ENCODE measurements around the gene LARP4B. TPM values are rescaled to one million over a fixed set of nuclear protein-coding genes. Genes with fewer than 3 reads are reported as not detected.

The LARP4B gene
- total and polyA plus RNA-seq, 2 experiments from 2014 or later = 18.3 to 52.3 TPM

DNA sequence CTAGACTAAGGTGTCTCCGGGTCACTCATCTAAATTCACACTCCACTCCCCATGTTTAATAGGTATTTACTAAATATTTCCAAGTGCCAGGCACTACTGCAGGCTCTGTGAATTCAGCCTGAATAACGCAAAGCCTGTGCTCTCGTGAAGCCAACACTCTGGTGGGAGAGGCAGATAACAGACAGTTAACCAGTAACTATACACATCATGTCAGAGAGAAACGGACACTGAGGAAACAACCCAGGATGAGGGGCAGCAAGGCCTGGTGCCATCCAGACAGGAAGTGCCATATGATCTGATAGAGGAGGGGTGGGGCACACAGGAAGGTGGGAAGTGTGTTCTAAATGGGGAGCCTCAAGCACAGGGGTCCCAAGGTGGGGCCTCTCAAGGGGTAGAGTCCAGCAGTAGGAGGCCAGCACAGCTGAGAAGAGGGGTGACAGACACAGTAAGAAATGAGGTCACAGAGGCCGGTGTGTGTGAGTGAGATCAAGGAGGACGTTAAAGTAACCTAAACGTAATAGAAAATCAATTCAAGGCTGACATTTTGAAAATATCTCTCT lies 85.3 kb downstream of the LARP4B start:
- H2AFZ ChIP-seq = no peak overlapping the region
- peaks cover 29% of the 10 kb centered on the region for H4K20me1 ChIP-seq (replicated peaks; ENCODE audit: insufficient read depth)
- Mint-ChIP-seq H3K9me3 (peaks cover 13% of the 10 kb centered on the region), H3K27ac (no peak overlapping the region; the same call in 1 of the 2 replicates), H3K4me3 (no peak overlapping the region), H3K36me3 (ENCODE audit: low read depth) (peaks cover 39% of the 10 kb centered on the region), H3K4me1 (peaks cover 10% of the 10 kb centered on the region; the same call in 2 of the 3 replicates), H3K27me3 (ENCODE audit: insufficient read depth, low read depth, poor library complexity) (peaks cover 11% of the 10 kb centered on the region)
- no peaks in the 10 kb centered on the region for H3K27me3 ChIP-seq (ENCODE audit: insufficient read depth)
- no peak overlapping the region for H3K4me2 ChIP-seq
- peaks cover 16% of the 10 kb centered on the region for H3K36me3 ChIP-seq (ENCODE audit: insufficient read depth)
- H3K4me1 ChIP-seq (ENCODE audit: insufficient read depth) = no peaks in the 10 kb centered on the region
- TF ChIP-seq REST (IDR thresholded peaks at IDR 0.05; ENCODE audit: unreplicated experiment) (no peak), STAT1 (IDR thresholded peaks at IDR 0.05; ENCODE audit: unreplicated experiment) (no peak), ZNF331 (CRISPR knock-in tag; IDR thresholded peaks at IDR 0.05; ENCODE audit: low read depth) (no peak), CTCF (conservative IDR thresholded peaks at IDR 0.05; ENCODE audit: low read depth in 2 of 2) (no peak), NANOG (IDR thresholded peaks at IDR 0.05; ENCODE audit: borderline replicate concordance) (no peak)
- H3K4me3 ChIP-seq = no peak overlapping the region
- H3K9me2 ChIP-seq (ENCODE audit: insufficient read depth) = no peaks in the 10 kb centered on the region
- no peaks in the 10 kb centered on the region for H3F3A ChIP-seq (replicated peaks; ENCODE audit: low read depth)
- no peak overlapping the region for H3K27ac ChIP-seq (ENCODE audit: low read depth)
- ATAC-seq = no peak
- peaks cover 81% of the 10 kb centered on the region for H3K79me2 ChIP-seq (replicated peaks; ENCODE audit: insufficient read depth)
- DNase-seq (ENCODE audit: low spot score) = no peak

DNA sequence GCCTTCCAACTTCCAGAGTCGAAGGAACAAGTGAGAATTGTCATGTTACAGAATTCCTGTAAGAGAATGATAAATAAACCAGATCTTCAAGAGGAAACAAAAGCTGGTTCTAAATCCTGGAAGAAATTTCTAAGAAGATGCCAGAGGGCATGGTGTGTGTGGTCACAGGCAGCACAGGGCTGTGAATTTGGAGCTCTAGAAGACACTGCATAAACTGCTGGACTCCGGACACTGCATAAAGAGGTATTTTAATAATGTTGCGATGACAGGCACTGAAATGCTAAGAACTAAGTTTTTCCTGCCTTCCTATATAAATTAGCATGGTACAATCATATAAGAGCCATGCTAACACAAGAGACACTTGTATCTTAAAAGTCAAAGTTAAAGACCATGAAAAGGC lies 86.0 kb downstream of the LARP4B start:
- Mint-ChIP-seq H3K4me1 (peaks cover 10% of the 10 kb centered on the region; the same call in 2 of the 3 replicates), H3K36me3 (ENCODE audit: low read depth) (peaks cover 38% of the 10 kb centered on the region), H3K27me3 (ENCODE audit: insufficient read depth, low read depth, poor library complexity) (peaks cover 11% of the 10 kb centered on the region), H3K4me3 (no peak overlapping the region), H3K27ac (no peak overlapping the region; the same call in 1 of the 2 replicates), H3K9me3 (peaks cover 10% of the 10 kb centered on the region; the same call in 1 of the 3 replicates)
- H2AFZ ChIP-seq = no peak overlapping the region
- no peaks in the 10 kb centered on the region for H3K4me1 ChIP-seq (ENCODE audit: insufficient read depth)
- H3K4me2 ChIP-seq = no peak overlapping the region
- H4K20me1 ChIP-seq (replicated peaks; ENCODE audit: insufficient read depth) = peaks cover 31% of the 10 kb centered on the region
- ATAC-seq = no peak
- H3K4me3 ChIP-seq = no peak overlapping the region
- 0 out of 2 replicates have a peak overlapping the region, but pooled peaks have one; percentile 42 for H3K27ac ChIP-seq (ENCODE audit: low read depth)
- H3K27me3 ChIP-seq (ENCODE audit: insufficient read depth) = no peaks in the 10 kb centered on the region
- no peak for DNase-seq (ENCODE audit: low spot score)
- H3K36me3 ChIP-seq (ENCODE audit: insufficient read depth) = peaks cover 21% of the 10 kb centered on the region
- peaks cover 81% of the 10 kb centered on the region for H3K79me2 ChIP-seq (replicated peaks; ENCODE audit: insufficient read depth)
- no peaks in the 10 kb centered on the region for H3F3A ChIP-seq (replicated peaks; ENCODE audit: low read depth)
- no peaks in the 10 kb centered on the region for H3K9me2 ChIP-seq (ENCODE audit: insufficient read depth)
- TF ChIP-seq ZNF114 (CRISPR knock-in tag; IDR thresholded peaks at IDR 0.05) = no peak
- no peak for TF ChIP-seq ETS1 (IDR thresholded peaks at IDR 0.05)
- TF ChIP-seq STAT1 (IDR thresholded peaks at IDR 0.05; ENCODE audit: unreplicated experiment) = no peak
- no peak for TF ChIP-seq CREB1 (CRISPR knock-in tag; IDR thresholded peaks at IDR 0.05; ENCODE audit: low read depth)
- TF ChIP-seq CTCF (conservative IDR thresholded peaks at IDR 0.05; ENCODE audit: low read depth in 2 of 2) = no peak
- no peak for TF ChIP-seq NANOG (IDR thresholded peaks at IDR 0.05; ENCODE audit: borderline replicate concordance)
- TF ChIP-seq REST (IDR thresholded peaks at IDR 0.05; ENCODE audit: unreplicated experiment) = no peak
- TF ChIP-seq EZH2 (IDR thresholded peaks at IDR 0.05; ENCODE audit: low read depth, unreplicated experiment) = no peak
- TF ChIP-seq ZNF331 (CRISPR knock-in tag; IDR thresholded peaks at IDR 0.05; ENCODE audit: low read depth) = no peak
